ENCODE data around the gene RNF128. TPM values are rescaled to one million over a fixed set of nuclear protein-coding genes. Genes with fewer than 3 reads are reported as not detected.

RNF128 gene
- total and polyA plus RNA-seq, 2 of the 13 experiments (the other 11 are each of a cell fraction or from before 2014, with no cell fraction given): 18.5 to 43.5 TPM

DNA sequence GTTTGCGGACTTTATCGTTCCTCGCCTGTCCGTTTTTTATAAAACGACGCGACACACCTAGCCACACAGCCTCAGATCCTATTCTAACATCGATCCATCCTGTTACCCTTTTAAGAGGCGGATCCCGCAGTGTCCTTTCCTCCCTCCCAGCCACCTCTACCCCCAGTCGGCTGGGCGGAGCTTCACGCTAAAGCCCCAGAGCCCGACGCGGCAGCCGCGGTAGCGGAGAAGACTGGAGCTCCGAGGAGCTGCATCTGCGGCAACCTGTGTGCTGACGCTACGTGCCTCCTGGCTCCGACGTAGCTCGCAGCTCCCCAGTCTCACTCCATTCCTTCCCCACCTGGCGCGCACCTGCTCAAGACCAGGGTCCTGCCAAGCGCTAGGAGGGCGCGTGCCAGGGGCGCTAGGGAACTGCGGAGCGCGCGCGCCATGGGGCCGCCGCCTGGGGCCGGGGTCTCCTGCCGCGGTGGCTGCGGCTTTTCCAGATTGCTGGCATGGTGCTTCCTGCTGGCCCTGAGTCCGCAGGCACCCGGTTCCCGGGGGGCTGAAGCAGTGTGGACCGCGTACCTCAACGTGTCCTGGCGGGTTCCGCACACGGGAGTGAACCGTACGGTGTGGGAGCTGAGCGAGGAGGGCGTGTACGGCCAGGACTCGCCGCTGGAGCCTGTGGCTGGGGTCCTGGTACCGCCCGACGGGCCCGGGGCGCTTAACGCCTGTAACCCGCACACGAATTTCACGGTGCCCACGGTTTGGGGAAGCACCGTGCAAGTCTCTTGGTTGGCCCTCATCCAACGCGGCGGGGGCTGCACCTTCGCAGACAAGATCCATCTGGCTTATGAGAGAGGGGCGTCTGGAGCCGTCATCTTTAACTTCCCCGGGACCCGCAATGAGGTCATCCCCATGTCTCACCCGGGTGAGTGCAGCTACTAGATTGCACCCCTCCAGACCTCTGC lies at the start of gene RNF128 (continued):
- TF ChIP-seq TRAFD1 (CRISPR knock-in tag; IDR thresholded peaks at IDR 0.05; ENCODE audit: borderline replicate concordance) (no peak), MLLT10 (CRISPR knock-in tag; IDR thresholded peaks at IDR 0.05) (no peak), PCBP1 (IDR thresholded peaks at IDR 0.05; ENCODE audit: borderline replicate concordance, low read depth, low read length) (no peak), ZMYM4 (CRISPR knock-in tag; IDR thresholded peaks at IDR 0.05) (peak; percentile 74), ZNF274 (CRISPR knock-in tag; IDR thresholded peaks at IDR 0.05) (no peak), CCDC6 (CRISPR knock-in tag; IDR thresholded peaks at IDR 0.05) (no peak), U2AF1 (optimal IDR thresholded peaks at IDR 0.05; ENCODE audit: low read depth, low read length) (no peak), TSC22D2 (CRISPR knock-in tag; IDR thresholded peaks at IDR 0.05; ENCODE audit: borderline replicate concordance) (no peak), ZBTB37 (CRISPR knock-in tag; IDR thresholded peaks at IDR 0.05) (no peak), ZNF234 (CRISPR knock-in tag; conservative IDR thresholded peaks at IDR 0.05) (no peak), ZIK1 (CRISPR knock-in tag; IDR thresholded peaks at IDR 0.05; ENCODE audit: borderline replicate concordance, low read depth) (no peak), ZEB1 (IDR thresholded peaks at IDR 0.05; ENCODE audit: insufficient replicate concordance, low read depth) (no peak), RBAK (CRISPR knock-in tag; IDR thresholded peaks at IDR 0.05) (no peak), ZNF7 (CRISPR knock-in tag; IDR thresholded peaks at IDR 0.05) (no peak), ZSCAN25 (CRISPR knock-in tag; IDR thresholded peaks at IDR 0.05) (no peak), ZNF138 (CRISPR knock-in tag; IDR thresholded peaks at IDR 0.05; ENCODE audit: low read depth) (no peak), GLI4 (CRISPR knock-in tag; IDR thresholded peaks at IDR 0.05; ENCODE audit: borderline replicate concordance) (no peak), DMAP1 (CRISPR knock-in tag; IDR thresholded peaks at IDR 0.05) (0 out of 2 replicates have a peak, but pooled peaks have one; percentile 31), HNRNPK (IDR thresholded peaks at IDR 0.05; ENCODE audit: low read depth, low read length, poor library complexity, severe bottlenecking) (no peak), CCAR2 (optimal IDR thresholded peaks at IDR 0.05; ENCODE audit: low read depth, low read length) (no peak), FOXO4 (CRISPR knock-in tag; conservative IDR thresholded peaks at IDR 0.05) (0 out of 2 replicates have a peak, but pooled peaks have one; percentile 39), POLR2A (IDR thresholded peaks at IDR 0.05; ENCODE audit: insufficient read depth in 1 of 2, low read depth in 2 of 2, low read length in 2 of 2) (peak; percentile 84 to 93)
- TF ChIP-seq, protein P1, sequence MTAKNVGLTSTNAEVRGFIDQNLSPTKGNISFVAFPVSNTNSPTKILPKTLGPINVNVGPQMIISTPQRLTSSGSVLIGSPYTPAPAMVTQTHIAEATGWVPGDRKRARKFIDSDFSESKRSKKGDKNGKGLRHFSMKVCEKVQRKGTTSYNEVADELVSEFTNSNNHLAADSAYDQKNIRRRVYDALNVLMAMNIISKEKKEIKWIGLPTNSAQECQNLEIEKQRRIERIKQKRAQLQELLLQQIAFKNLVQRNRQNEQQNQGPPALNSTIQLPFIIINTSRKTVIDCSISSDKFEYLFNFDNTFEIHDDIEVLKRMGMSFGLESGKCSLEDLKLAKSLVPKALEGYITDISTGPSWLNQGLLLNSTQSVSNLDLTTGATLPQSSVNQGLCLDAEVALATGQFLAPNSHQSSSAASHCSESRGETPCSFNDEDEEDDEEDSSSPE (CRISPR knock-in tag; IDR thresholded peaks at IDR 0.05): no peak
- TF ChIP-seq, protein P2, sequence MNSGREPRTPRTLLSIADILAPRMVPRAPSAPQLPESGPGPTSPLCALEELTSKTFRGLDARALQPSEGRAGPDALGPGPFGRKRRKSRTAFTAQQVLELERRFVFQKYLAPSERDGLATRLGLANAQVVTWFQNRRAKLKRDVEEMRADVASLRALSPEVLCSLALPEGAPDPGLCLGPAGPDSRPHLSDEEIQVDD (CRISPR knock-in tag; IDR thresholded peaks at IDR 0.05; ENCODE audit: borderline replicate concordance): no peak

Measured in HepG2 (cell line).